Stimulated activated CD4-positive, alpha-beta T cell treated with anti-CD3 and anti-CD28 coated beads, Interleukin-2, amount 100 ng/mL, for 4 hours (primary cell): ENCODE measurements around the gene FBXL7.

Experiments used
- DNase-seq: peaks from one replicate; pipeline ENCODE4 v3.0.0-alpha.2; 2020; ENCODE audit warnings: low read depth

FBXL7 gene

DNA sequence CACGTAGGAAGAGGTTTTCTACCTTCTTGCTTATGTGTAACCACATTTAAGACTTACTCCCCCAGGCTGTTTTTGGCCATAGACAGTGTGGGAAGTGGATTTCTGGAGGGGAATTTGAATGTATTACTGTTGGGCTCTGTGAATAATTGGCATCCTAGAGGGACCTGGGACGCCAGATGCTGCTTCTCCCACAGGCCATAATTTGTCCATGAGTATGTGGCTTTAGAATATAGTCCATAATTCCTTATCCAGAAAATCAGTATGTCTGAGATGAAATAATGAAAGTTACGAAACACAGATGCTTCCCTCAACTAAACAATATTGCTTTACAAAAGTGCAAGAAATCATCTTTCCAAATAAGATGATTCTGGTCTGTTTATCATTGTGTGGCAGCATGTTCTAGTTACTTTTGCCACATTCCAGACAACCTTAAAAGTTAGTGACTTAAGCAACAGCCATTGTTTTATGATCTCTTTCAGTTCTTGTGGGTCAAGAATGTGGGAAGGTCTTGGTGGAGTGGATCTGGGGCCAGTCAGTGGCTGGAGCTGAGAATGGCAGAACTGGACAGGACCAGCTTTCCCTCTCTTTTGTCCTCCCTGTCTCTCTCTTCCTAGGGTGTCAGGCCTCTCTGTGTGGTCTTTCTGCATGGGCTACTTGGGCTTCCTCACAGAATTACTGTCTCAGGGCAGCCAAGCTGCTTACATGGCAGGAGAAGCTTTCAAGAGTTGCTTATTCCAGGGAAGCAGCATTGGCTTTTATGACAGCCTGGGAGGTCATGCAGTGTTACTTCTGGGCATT is 79.4 kb downstream of the FBXL7 start:
- no peak for DNase-seq

DNA sequence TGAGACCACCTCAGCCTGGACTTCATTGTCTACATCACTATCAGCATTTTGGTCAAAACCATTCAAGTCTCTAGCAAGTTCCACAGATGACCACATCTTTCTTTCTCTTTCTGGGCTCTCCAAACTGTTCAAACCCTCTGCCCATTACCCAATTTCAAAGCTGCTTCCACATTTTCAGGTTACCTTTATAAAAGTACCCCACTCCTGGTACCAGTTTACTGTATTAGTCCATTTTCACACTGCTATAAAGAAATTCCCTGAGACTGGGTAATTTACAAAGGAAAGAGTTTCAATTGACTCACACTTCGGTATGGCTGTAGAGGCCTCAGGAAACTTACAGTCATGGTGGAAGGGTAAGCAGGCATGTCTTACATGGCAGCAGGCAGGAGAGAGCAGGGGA is 84.5 kb downstream of the FBXL7 start:
- DNase-seq, result no peak

DNA sequence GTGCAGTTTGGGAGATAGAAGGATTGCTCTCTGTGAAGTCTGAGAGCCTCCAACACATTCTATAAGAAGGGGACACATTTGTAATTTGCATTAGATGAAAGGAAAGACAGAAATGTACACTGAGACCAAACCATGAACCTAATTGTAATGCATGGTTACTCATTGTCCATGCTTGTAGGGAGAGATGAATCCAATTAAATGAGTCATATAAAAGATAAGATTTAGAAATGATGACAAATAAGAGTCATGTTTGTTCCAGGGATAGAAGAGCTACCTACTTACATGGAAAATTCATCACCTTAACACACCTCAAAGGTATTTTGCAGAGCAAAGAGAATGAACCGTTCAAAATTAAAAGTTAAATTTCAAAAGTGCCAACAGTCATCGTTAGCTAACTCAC is 85.1 kb downstream of the FBXL7 start:
- DNase-seq, result no peak

DNA sequence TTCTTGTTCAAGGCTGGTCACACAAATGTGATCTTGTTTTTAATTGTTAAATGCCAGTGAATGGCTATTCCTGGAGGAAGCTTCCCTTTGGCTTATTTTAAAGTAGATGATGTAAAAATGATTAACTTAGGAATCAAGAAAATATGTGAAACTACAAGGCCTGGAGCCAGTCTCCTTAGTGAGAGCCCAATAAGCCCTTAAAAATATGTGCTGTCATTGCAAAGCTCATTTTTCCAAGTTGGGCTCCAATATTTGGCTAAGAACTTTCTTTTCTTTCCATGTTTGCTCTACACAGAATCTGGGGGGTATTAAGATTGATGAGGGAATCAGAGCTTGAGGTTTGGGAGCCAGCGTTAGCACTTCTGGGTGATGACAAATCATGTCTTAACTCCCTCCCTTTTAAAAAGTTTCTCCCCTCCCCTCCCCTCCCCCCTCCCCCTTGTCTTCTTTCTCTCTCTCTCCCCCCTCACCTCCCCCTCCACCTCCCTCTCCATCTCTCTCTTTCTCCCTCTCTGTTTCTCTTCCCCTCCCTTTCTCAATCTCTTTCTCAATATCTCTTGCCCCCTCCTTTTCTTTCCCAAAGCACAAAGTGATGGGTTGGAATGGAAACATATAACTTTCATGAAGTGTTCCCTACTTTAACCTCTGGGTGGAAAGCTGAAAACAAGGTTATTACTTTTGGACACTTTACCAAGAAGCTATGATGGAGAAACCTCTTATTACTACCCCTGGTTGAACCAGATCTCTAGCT is 86.0 kb downstream of the FBXL7 start:
- DNase-seq, result no peak

DNA sequence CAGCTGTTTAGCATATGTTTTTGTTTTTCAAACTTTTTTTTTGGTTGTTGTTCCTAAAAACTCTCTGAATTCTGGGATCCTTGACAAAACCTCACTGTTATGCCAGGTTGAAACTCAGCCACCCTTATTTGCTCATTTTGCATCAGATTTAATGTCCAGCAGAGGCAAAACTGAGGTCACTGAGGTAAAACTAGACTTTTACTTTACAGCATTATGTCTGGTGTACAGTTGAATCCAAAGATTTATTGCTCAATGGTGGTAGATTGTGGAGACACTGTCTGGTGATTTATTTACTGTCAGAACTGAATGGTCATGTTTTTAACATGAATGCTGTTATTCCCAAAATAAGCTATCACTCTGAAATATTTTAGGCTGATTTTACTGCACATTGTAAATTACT is 87.9 kb downstream of the FBXL7 start:
- no peak for DNase-seq

DNA sequence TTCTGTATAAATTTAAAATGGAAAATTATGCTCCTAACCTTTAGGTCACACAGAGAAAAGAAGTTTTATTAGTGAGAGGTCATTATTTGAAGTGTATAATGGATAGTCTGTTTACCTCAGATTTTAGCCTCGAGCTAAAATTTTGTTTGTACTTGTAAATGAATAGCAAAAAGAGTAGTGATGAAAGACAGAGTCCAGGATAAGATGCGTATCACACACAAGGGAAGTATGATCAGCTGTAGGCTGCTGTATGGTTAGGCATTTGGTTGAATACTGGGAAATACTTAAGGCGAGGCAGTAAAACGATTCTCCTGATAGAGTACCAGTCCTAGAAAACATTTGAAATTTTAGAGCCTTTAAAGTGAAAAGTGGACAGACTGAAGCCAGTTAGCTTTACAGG is 92.7 kb downstream of the FBXL7 start:
- DNase-seq, result no peak

DNA sequence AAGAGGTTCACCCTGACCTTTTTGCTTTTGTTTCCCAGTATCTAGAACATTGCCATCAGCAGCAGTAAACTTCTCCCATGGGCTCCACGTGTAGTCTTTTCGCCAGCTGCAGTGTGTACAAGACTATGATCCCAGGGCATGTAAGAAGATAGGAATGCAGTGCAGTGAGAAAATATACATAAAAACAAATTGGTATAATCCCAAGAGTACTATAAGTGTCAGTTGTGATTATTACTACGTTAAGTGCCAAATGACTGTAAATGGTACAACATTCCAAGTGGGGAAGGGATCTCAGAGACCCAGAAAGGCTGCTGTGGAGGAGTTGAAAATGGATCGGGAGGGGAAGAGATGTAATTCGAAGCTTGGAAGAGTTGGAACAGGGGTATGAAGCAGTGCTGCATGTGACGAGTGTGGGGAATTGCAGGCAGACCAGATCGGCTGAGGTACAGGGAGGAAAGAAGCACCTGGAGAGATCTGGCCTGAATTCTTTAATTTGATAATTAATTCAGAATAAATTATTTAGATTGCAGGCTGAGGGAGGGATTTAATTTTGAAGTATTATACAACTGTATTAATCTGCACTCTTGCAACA is 95.1 kb downstream of the FBXL7 start:
- no peak for DNase-seq

DNA sequence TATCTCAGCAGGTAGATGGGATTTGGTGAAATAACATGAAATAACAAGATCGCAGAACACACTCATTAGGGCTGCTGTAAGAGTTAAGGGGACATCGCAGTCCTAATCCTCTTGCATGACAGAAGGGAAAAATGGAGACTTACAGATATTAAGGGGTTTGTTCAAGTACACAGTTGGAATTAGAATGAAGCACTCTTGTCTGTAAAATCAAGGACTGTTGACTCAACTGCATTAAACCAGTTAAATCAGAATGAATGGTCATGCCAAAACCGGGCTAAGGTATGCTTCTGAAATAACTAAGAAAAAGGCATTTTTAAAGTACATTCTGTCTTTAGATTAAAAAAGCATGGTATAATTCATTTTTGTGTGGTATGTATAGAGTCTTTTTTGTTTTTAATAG is 95.9 kb downstream of the FBXL7 start:
- DNase-seq, result no peak

DNA sequence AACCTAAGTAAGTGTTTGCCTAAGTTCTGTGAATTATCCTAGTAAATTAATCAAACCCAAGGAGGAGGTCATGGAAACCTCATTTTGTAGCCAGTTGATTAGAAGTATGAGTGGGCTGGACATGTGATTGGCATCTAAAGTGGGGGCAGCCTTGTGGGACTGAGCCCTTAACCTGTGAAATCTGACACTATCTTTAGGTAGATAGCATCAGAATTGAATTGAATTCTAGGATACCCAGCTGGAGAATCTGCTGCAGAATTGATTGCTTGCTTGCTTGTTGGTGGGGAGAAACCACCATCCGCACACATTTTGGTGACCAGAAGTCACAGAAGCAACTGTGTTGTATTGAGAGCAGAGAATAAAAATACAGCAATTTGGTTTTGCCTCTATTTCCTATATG is 97.0 kb downstream of the FBXL7 start:
- no peak for DNase-seq

DNA sequence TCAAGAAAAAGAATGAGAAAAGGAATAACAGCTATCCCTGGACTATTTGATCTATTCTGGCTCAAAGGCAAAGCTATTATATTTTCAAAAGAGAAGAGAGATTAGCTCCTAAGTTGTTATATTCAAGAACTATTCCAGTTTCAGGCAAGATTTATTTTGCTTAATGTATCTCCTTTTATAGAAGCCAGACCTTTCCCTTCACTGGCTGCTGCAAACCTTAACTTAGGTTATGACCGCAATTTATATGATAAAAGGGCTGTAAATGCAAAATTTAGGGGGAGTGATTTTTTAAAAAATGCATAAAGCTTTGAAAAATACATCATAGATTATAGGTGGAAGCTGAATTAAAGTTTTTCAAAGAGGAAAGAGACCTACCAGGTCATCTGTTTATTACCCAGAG is 97.8 kb downstream of the FBXL7 start:
- DNase-seq, result no peak

DNA sequence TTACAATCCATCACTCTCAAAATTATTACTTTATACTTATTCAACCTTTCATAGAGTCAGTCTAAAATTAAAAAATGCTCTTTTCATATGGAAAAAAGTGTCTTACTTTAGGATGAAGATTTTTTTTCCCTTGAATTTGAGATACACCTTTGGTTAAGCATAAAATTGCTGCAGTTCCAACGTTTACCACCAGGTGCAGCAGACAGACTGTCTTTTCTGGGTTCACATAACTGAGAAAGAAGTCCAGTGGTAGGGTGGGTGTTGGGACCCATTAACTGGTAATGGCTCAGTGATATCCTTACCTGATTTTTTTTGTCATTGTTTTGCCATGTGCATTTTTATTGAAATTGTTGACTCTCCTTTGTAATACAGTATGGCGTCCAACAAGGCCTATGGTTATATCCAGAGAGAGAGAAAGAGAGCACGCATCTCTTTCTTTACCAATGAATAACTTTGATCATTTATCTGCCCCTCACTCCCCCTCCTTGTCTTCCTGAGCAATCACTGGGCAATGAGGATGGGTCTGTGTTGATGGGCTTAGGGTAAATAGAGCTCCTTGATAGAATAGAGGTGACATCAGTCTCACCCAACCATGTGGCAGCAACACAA is 98.4 kb downstream of the FBXL7 start:
- DNase-seq, result no peak

DNA sequence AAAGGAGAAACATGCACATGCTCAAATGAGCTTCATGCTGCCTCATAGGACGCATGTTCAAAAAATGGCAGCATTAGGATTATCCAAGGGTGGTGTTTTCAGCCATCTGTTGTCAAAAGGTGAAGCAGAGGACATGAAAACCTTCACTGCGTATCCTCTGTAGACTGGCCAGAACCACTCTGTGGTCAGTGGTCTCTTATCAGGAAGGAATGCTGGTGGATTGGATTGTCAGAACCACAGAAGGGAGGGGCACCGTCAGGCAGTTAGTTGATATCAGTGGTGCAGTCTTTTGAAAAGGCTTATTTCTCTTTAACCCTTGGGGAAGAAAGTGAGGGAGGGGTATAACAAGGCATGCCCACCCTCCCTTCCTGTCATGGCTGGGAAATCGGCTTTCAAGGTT is 100.1 kb downstream of the FBXL7 start:
- no peak for DNase-seq

DNA sequence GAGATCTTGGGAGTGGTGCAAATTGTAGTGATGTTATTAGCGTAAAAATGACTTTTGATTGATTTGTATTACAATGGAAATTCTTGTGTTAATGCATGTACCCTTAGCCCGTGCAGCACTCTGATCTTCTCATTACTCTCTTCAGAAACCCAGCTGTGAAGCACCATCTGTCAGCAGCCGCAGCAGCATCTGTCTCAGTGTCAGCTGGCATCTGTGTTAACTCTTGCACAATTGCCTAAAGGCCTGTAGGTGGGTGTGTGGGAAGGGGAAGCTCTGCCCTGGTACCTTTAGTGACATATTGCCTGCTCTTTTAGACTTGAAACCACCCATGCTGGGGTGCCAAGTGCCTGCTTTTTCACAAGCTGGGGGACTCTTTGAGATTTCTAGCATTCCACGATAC is 101.3 kb downstream of the FBXL7 start:
- no peak for DNase-seq

DNA sequence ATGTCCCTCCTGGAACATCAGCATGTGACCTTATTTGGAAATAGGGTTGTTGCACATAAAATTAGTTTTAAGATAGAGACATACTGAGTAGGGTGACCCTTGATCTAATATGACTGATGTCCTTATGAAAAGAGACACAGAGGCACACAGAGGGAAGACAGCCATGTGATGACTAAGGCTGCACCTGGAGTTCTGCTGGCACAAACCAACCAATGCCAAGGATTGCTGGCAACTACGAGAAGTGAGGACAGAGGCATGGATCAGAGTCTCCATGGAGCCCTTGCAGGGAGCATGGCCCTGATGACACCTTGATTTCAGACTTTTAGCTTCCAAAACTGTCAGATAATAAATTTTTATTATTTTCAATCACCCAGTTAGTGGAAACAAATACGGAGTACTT is 101.9 kb downstream of the FBXL7 start:
- DNase-seq, result no peak

DNA sequence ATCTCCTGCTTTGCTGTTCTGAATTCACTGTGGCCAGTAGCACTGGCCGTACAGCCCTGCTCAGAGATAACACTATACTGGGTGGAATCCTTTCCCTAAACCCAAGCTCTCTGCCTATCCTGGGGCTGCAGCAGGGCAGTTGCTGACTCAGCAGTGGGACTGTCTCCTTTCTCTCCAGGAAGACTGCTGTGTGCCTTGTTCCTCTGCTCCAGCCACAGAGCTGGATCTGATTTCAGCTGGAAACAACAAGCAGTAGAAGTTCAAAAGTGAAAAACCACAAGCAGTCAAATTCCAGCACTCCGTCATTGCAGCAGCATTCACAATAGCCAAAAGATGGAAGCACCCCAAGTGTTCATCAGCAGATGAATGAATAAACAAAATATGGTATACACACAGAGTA is 105.0 kb downstream of the FBXL7 start:
- DNase-seq, result no peak

DNA sequence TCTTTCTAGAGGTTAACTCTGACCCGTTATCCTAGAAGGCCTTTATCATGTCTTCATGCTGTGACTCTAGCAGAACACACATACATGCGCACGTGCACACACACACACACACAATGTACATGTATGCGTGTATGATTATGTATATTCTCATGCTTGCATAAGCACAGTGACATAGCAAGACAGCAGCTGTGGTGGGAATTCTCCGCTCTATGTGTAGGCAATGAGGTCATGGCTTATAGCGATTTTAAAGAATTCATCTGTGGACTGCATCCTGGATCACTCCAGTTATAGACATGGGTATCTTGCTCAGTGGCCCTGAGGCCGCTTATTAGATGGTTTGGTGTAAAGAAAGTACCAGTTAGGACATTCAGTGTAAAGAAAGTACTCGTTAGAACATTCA is 106.2 kb downstream of the FBXL7 start:
- no peak for DNase-seq

DNA sequence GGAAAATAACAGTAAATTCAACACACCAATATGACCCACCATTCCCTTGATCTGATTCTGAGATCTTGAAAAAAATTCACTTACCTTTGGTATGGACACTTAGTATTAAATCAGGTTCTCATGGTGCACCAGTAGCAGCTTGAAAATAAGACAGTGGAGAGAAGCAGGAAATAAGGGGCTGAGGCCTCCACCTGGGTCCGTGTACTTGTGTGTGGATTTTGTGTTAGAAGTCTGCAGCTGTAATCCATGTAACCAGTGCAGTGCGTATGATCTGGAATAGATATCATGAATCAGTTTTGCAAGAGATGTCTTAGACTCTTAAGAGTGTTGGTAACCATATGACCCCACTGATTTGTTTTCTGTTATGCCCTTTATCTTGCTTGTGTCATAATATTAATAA is 107.1 kb downstream of the FBXL7 start:
- DNase-seq, result no peak

DNA sequence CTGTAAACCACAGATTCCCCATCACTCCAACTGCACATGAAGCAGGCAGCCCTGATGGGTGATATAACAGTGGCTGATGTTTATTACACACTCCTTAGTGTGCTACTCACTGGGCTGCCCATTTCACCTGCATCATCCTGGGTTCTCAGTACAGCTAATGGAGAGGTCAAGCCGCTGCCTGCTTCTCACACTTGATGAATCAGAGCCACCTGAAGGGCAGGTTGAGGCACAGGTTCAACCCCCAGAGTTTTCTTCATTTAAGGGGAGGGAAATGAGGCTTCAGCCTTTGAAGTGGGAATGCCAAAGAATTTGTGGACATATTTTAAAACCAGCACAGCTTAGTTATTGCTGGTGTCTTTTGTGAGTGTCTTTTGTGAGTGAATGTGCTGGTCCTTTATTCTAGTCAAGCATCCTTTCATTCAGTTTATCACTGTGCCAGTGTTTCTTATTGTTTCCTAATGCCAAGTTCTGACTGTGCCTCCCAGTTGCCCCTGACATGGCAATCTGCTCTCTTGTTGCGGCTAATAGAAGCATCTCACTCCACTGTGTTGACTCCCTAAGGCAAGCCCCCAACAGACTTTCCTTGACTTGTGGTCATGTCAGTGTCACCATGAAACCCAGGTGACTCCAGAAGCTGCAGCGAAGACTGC is 109.2 kb downstream of the FBXL7 start:
- DNase-seq, result no peak

DNA sequence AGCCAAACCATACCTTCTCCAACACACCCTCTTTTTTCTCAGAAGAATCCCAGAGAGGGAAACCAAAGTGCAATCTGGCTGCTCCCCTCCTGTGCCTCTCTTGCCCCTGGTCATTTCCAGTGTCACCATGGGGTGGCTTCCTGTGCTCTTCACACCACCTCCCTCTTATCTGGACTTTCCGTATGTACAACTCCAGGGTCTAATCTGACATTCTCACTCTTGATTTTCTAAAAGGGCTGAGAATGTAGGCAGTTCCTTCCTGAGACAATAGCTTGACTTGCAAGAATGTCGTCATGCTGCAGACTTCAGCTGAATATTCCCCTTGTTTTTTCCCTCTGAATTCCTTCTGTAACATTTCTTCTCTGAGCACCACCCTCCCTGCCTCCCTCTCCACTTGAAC is 110.2 kb downstream of the FBXL7 start:
- no peak for DNase-seq

DNA sequence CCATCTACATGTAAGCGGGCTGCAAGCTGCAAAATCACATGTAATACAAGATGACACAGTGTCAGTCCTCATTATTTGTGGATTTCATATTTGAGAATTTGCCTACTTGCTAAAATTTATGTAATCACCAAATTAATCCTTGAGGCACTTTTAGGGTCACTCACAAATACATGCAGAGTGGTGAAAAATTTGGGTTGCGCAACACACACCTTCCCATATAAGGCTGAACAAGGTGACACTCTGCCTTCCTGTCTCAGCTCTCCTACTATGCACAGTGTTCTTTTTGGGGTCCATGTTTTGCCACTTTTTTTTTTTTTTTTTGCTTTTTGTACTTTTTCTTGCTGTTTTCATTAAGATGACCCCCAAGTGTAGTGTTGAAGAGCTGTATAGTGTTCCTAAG is 111.0 kb downstream of the FBXL7 start:
- DNase-seq, result no peak

DNA sequence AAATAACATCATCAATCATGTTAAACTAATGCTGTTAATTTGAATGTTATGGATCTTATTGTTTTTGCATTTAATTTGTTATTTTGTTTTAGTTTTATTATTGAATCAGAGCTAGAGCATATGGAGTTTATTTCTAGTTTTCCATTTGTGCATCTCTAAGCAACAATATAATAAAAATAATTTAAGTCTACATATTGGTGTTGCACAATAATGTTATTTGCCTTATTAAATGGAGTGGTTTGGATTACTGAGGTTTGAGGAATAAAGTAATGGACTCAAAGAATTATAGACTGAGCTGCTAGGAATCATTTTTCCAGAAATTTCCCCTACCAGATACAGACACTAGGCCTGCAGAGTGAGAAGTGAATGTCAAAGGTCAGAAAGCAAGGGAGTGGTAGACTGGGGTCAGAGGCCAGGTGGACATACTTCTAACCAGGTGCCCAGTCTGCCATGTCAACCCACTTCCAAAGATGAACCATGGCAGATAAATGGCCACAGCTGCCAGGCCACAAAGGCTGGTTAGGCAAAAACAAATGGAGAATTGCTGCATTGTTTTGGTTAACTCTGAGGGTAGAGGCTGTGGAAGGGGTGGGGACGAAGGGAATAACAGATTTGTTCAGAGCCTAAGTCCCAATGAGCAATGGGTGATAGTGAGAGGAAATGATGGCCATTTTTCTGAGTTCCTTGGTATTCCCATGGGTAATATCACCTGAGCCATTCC is 113.1 kb downstream of the FBXL7 start:
- no peak for DNase-seq

DNA sequence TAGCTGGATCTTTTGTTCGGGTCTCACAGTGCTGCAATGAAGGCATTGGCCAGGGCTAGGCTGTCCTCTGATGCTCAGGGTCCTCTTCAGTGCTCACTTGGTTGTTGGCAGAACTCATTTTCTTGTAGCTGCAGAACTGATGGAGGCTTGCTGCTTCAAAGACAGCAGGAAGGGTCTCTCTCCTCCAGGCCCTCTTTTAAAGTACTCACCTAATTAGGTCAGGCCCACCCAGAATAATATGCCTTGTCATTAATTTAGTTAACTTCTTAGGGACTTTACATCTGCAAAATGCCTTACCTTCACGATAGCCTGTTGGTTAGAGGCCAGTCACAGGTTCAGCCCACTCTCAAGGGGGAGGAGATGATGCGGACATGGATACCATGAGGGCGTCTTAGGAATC is 114.7 kb downstream of the FBXL7 start:
- no peak for DNase-seq
